ENCODE results near the gene RHBDD1.

The RHBDD1 gene

GRCh38 chr2:226943862-226944620 is 108.2 kb downstream of the RHBDD1 start:
- Histone ChIP-seq H3K9me3 (ENCODE audit: control insufficient read depth in 1 of 2, low read length in 2 of 2) (no peaks in the 10 kb centered on the region), H3K27ac (ENCODE audit: low read depth, low read length) (no peak overlapping the region), H3K4me3 (ENCODE audit: low read depth in 1 of 2, low read length in 2 of 2) (no peak overlapping the region), H3K4me1 (ENCODE audit: control insufficient read depth in 1 of 2, insufficient read depth in 2 of 2, low read length in 2 of 2) (no peaks in the 10 kb centered on the region), H3K27me3 (ENCODE audit: control insufficient read depth in 1 of 2, insufficient read depth in 2 of 2, low read length in 2 of 2) (no peaks in the 10 kb centered on the region), H3K9ac (ENCODE audit: low read depth in 1 of 2, low read length in 2 of 2) (no peak overlapping the region), H3K36me3 (ENCODE audit: control insufficient read depth in 1 of 2, insufficient read depth in 2 of 2, low read length in 2 of 2) (peaks cover 0 to 3% of the 10 kb centered on the region in 2 donors)

DNA sequence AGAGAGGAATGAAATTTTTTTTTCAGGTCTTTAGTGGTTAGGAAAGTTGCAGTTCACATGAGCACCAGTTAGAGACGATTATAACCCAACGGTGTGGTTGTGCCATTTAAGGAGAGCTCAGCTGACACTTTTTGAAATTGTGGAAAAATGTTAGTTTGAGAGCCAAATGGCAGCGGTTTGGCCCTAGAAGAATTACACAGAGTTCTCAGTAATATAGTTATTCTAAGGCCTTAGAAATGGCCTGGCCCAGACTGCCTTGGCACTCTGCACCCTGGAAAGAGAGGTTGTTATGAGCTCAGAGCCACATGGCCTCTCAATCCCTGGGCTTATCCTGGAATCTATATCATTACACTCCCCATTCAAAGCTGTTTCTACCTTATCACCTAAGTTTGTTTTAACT is 117.4 kb downstream of the RHBDD1 start:
- no peak overlapping the region for H3K27ac ChIP-seq (ENCODE audit: low read depth, low read length)
- no peaks in the 10 kb centered on the region for H3K4me1 ChIP-seq (ENCODE audit: control insufficient read depth in 1 of 2, insufficient read depth in 2 of 2, low read length in 2 of 2)
- H3K9ac ChIP-seq (ENCODE audit: low read depth in 1 of 2, low read length in 2 of 2): no peak overlapping the region
- H3K27me3 ChIP-seq (ENCODE audit: control insufficient read depth in 1 of 2, insufficient read depth in 2 of 2, low read length in 2 of 2): no peaks in the 10 kb centered on the region
- H3K9me3 ChIP-seq (ENCODE audit: control insufficient read depth in 1 of 2, low read length in 2 of 2): no peaks in the 10 kb centered on the region
- H3K36me3 ChIP-seq (ENCODE audit: control insufficient read depth in 1 of 2, insufficient read depth in 2 of 2, low read length in 2 of 2): no peaks in the 10 kb centered on the region
- no peak overlapping the region for H3K4me3 ChIP-seq (ENCODE audit: low read depth in 1 of 2, low read length in 2 of 2)

DNA sequence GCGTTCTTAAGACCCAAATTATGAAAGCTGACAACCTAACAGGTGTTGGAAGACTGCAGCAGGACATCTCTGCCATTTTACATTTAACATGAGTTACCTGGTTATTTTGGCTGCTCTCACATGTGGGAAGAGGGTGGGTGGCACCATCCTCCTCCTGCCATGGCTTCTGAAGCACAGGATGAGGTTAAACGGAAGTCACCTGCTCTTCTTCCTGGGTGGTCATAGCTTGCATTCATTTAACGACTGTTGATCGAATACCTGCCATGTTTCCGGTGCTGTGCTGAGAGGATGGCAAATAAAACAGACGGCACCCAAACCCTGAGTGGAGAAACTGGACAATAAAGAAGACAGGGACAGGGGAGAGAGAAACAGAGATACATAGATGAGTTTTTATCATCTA is 118.0 kb downstream of the RHBDD1 start:
- no peaks in the 10 kb centered on the region for H3K4me1 ChIP-seq (ENCODE audit: control insufficient read depth in 1 of 2, insufficient read depth in 2 of 2, low read length in 2 of 2)
- no peaks in the 10 kb centered on the region for H3K36me3 ChIP-seq (ENCODE audit: control insufficient read depth in 1 of 2, insufficient read depth in 2 of 2, low read length in 2 of 2)
- H3K27me3 ChIP-seq (ENCODE audit: control insufficient read depth in 1 of 2, insufficient read depth in 2 of 2, low read length in 2 of 2): no peaks in the 10 kb centered on the region
- no peak overlapping the region for H3K27ac ChIP-seq (ENCODE audit: low read depth, low read length)
- H3K4me3 ChIP-seq (ENCODE audit: low read depth in 1 of 2, low read length in 2 of 2): no peak overlapping the region
- H3K9me3 ChIP-seq (ENCODE audit: control insufficient read depth in 1 of 2, low read length in 2 of 2): peaks cover 0 to 1% of the 10 kb centered on the region in 2 donors
- no peak overlapping the region for H3K9ac ChIP-seq (ENCODE audit: low read depth in 1 of 2, low read length in 2 of 2)

GRCh38 chr2:226956659-226957058 is 120.8 kb downstream of the RHBDD1 start:
- Histone ChIP-seq H3K27me3 (ENCODE audit: control insufficient read depth in 1 of 2, insufficient read depth in 2 of 2, low read length in 2 of 2) (no peaks in the 10 kb centered on the region), H3K27ac (ENCODE audit: low read depth, low read length) (no peak overlapping the region), H3K4me3 (ENCODE audit: low read depth in 1 of 2, low read length in 2 of 2) (no peak overlapping the region), H3K9me3 (ENCODE audit: control insufficient read depth in 1 of 2, low read length in 2 of 2) (peaks cover 0 to 7% of the 10 kb centered on the region in 2 donors), H3K36me3 (ENCODE audit: control insufficient read depth in 1 of 2, insufficient read depth in 2 of 2, low read length in 2 of 2) (peaks cover 0 to 2% of the 10 kb centered on the region in 2 donors), H3K9ac (ENCODE audit: low read depth in 1 of 2, low read length in 2 of 2) (no peak overlapping the region), H3K4me1 (ENCODE audit: control insufficient read depth in 1 of 2, insufficient read depth in 2 of 2, low read length in 2 of 2) (no peaks in the 10 kb centered on the region)

DNA sequence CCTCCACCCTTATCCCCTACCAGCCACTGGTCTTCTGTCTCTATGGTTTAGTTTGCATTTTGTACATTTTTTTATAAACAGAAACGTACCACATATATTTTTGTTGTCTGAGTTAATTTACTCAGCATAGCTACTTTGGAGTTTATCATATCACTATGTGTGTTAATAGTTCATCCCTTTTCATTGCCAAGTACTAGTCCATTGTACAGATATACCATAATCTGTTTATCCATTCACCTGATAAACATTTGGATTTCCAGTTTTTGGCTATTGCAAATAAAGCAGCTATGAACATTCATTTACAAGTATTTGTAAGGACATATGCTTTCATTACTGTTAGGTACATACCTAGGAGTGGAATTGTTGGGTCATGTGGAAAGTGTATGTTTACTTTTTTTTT is 123.6 kb downstream of the RHBDD1 start:
- no peak overlapping the region for H3K27ac ChIP-seq (ENCODE audit: low read depth, low read length)
- no peaks in the 10 kb centered on the region for H3K4me1 ChIP-seq (ENCODE audit: control insufficient read depth in 1 of 2, insufficient read depth in 2 of 2, low read length in 2 of 2)
- peaks cover 0 to 2% of the 10 kb centered on the region in 2 donors for H3K36me3 ChIP-seq (ENCODE audit: control insufficient read depth in 1 of 2, insufficient read depth in 2 of 2, low read length in 2 of 2)
- peaks cover 0 to 7% of the 10 kb centered on the region in 2 donors for H3K9me3 ChIP-seq (ENCODE audit: control insufficient read depth in 1 of 2, low read length in 2 of 2)
- no peaks in the 10 kb centered on the region for H3K27me3 ChIP-seq (ENCODE audit: control insufficient read depth in 1 of 2, insufficient read depth in 2 of 2, low read length in 2 of 2)
- H3K9ac ChIP-seq (ENCODE audit: low read depth in 1 of 2, low read length in 2 of 2): no peak overlapping the region
- no peak overlapping the region for H3K4me3 ChIP-seq (ENCODE audit: low read depth in 1 of 2, low read length in 2 of 2)

GRCh38 chr2:226962176-226962773 is 126.4 kb downstream of the RHBDD1 start:
- Histone ChIP-seq H3K36me3 (ENCODE audit: control insufficient read depth in 1 of 2, insufficient read depth in 2 of 2, low read length in 2 of 2) (peaks cover 0 to 5% of the 10 kb centered on the region in 2 donors), H3K4me1 (ENCODE audit: control insufficient read depth in 1 of 2, insufficient read depth in 2 of 2, low read length in 2 of 2) (no peaks in the 10 kb centered on the region), H3K4me3 (ENCODE audit: low read depth in 1 of 2, low read length in 2 of 2) (no peak overlapping the region), H3K27ac (ENCODE audit: low read depth, low read length) (no peak overlapping the region), H3K9ac (ENCODE audit: low read depth in 1 of 2, low read length in 2 of 2) (no peak overlapping the region), H3K27me3 (ENCODE audit: control insufficient read depth in 1 of 2, insufficient read depth in 2 of 2, low read length in 2 of 2) (no peaks in the 10 kb centered on the region), H3K9me3 (ENCODE audit: control insufficient read depth in 1 of 2, low read length in 2 of 2) (peaks cover 0 to 7% of the 10 kb centered on the region in 2 donors)

DNA sequence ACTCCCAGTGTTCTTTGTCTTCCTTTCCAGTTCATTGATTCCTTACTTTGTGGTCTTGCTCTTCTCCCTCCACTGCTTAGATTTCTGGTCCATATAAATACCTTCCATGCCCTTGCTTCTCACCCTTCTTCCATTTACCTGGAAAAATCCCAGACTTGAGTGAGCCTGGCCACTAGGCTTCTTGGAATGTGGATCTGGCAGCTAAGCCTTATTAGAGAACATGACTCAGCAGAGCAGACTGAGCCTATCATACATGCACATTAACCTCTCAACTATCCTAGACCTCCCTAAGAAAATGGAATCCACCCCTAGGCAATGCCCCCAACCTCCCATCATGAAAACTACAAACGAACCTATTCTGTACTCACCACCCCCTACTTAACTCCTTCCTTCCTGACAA is 127.7 kb downstream of the RHBDD1 start:
- Histone ChIP-seq H3K4me3 (ENCODE audit: low read depth in 1 of 2, low read length in 2 of 2) (no peak overlapping the region), H3K27me3 (ENCODE audit: control insufficient read depth in 1 of 2, insufficient read depth in 2 of 2, low read length in 2 of 2) (no peaks in the 10 kb centered on the region), H3K27ac (ENCODE audit: low read depth, low read length) (no peak overlapping the region), H3K9me3 (ENCODE audit: control insufficient read depth in 1 of 2, low read length in 2 of 2) (peaks cover 0 to 7% of the 10 kb centered on the region in 2 donors), H3K4me1 (ENCODE audit: control insufficient read depth in 1 of 2, insufficient read depth in 2 of 2, low read length in 2 of 2) (no peaks in the 10 kb centered on the region), H3K36me3 (ENCODE audit: control insufficient read depth in 1 of 2, insufficient read depth in 2 of 2, low read length in 2 of 2) (peaks cover 0 to 5% of the 10 kb centered on the region in 2 donors), H3K9ac (ENCODE audit: low read depth in 1 of 2, low read length in 2 of 2) (no peak overlapping the region)

- Histone ChIP-seq H3K9me3 (ENCODE audit: control insufficient read depth in 1 of 2, low read length in 2 of 2) (no peaks in the 10 kb centered on the region), H3K27me3 (ENCODE audit: control insufficient read depth in 1 of 2, insufficient read depth in 2 of 2, low read length in 2 of 2) (no peaks in the 10 kb centered on the region), H3K36me3 (ENCODE audit: control insufficient read depth in 1 of 2, insufficient read depth in 2 of 2, low read length in 2 of 2) (peaks cover 0 to 5% of the 10 kb centered on the region in 2 donors), H3K4me3 (ENCODE audit: low read depth in 1 of 2, low read length in 2 of 2) (no peak overlapping the region), H3K9ac (ENCODE audit: low read depth in 1 of 2, low read length in 2 of 2) (no peak overlapping the region), H3K27ac (ENCODE audit: low read depth, low read length) (no peak overlapping the region), H3K4me1 (ENCODE audit: control insufficient read depth in 1 of 2, insufficient read depth in 2 of 2, low read length in 2 of 2) (no peaks in the 10 kb centered on the region)
Measured at GRCh38 chr2:226965376-226965775, 129.5 kb downstream of the RHBDD1 start.

DNA sequence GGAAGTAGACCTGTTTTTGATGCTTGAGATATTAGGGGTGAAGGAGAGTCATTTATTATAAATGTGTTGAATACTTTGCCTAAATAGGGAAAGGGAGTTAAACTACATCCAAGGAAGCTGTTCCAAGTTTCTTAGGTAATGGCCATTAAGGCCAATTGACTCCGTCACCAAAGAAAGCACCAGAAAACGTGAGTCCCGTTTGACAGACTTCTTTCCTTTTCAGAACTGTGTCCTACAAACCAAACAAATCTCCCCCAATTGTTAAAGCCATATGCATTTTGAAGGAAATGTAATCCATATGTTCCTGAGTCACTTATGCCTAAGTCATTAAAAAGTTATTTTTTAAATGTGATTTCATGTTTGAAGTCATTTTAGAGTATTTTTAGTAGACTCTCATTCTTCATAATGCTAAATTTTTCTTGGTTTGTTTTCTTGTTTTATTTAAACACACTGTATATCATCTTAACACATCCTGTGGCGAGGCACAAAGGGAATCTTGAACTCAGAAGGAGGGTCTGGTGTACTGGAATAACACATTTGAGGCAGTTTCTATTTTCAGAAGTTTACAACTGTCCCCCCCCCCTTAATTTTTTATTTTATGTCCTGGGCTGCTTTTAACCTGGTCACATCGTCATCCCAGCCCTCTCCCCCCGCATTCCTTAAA is 133.7 kb downstream of the RHBDD1 start:
- no peak overlapping the region for H3K27ac ChIP-seq (ENCODE audit: low read depth, low read length)

DNA sequence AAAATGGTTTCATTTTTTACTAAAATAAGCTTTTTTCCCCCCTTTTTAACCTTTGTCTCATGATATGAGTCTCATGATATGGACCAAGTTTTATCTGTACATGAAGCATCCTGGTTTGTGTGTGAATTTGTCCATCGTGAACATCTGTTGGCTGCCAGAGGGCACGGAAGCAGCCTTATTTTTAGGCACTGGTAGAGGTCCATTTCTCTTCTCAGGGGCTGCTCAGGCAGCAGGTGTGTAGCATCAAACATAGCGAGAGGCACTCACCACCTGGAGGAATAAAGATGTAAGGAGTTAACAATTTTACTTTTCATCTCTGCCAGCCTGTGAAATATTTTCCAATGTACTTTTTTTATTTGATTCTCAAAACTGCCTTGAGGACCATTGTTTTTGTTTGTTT is 134.5 kb downstream of the RHBDD1 start:
- no peak overlapping the region for H3K4me3 ChIP-seq (ENCODE audit: low read depth in 1 of 2, low read length in 2 of 2)
- no peaks in the 10 kb centered on the region for H3K9me3 ChIP-seq (ENCODE audit: control insufficient read depth in 1 of 2, low read length in 2 of 2)
- no peak overlapping the region for H3K27ac ChIP-seq (ENCODE audit: low read depth, low read length)

More for the DNA sequence above, 133.7 kb downstream of the RHBDD1 start:
- Histone ChIP-seq H3K9me3 (ENCODE audit: control insufficient read depth in 1 of 2, low read length in 2 of 2) (no peaks in the 10 kb centered on the region), H3K4me3 (ENCODE audit: low read depth in 1 of 2, low read length in 2 of 2) (no peak overlapping the region), H3K36me3 (ENCODE audit: control insufficient read depth in 1 of 2, insufficient read depth in 2 of 2, low read length in 2 of 2) (peaks cover 0 to 3% of the 10 kb centered on the region in 2 donors), H3K27me3 (ENCODE audit: control insufficient read depth in 1 of 2, insufficient read depth in 2 of 2, low read length in 2 of 2) (no peaks in the 10 kb centered on the region), H3K9ac (ENCODE audit: low read depth in 1 of 2, low read length in 2 of 2) (no peak overlapping the region), H3K4me1 (ENCODE audit: control insufficient read depth in 1 of 2, insufficient read depth in 2 of 2, low read length in 2 of 2) (no peaks in the 10 kb centered on the region)

More for the DNA sequence above, 134.5 kb downstream of the RHBDD1 start:
- Histone ChIP-seq H3K9ac (ENCODE audit: low read depth in 1 of 2, low read length in 2 of 2) (no peak overlapping the region), H3K27me3 (ENCODE audit: control insufficient read depth in 1 of 2, insufficient read depth in 2 of 2, low read length in 2 of 2) (no peaks in the 10 kb centered on the region), H3K36me3 (ENCODE audit: control insufficient read depth in 1 of 2, insufficient read depth in 2 of 2, low read length in 2 of 2) (peaks cover 0 to 4% of the 10 kb centered on the region in 2 donors), H3K4me1 (ENCODE audit: control insufficient read depth in 1 of 2, insufficient read depth in 2 of 2, low read length in 2 of 2) (no peaks in the 10 kb centered on the region)
